HG03354 (cell line): ENCODE data around the gene DNAJC12.
"Not testable (repeated sequence)": the region's sequence is repeated elsewhere in the genome, so short reads cannot be mapped to it uniquely, and the experiment has no call there.

Experiments
- ATAC-seq: cut with Tn5 transposase; IDR thresholded peaks from one replicate; pipeline ENCODE4 v1.9.1; 2021; ENCODE audit warnings: mild to moderate bottlenecking; ENCODE audit not compliant: unreplicated experiment, poor library complexity, severe bottlenecking

The DNAJC12 gene

GRCh38 chr10:67772151-67772550 lies 65.8 kb downstream of the DNAJC12 start:
- ATAC-seq = no peak

GRCh38 chr10:67771200-67771599 lies 66.8 kb downstream of the DNAJC12 start:
- ATAC-seq = peak; percentile 1

- ATAC-seq = peak; percentile 60
Observed at GRCh38 chr10:67770537-67770936, 67.5 kb downstream of the DNAJC12 start.

GRCh38 chr10:67767244-67767643 lies 70.7 kb downstream of the DNAJC12 start:
- no peak for ATAC-seq

- peak; percentile 86 for ATAC-seq
Observed at GRCh38 chr10:67764012-67764822, 73.8 kb downstream of the DNAJC12 start.

- ATAC-seq = peak; percentile 38
Observed at GRCh38 chr10:67763499-67764011, 74.4 kb downstream of the DNAJC12 start.

GRCh38 chr10:67762567-67762966 lies 75.4 kb downstream of the DNAJC12 start:
- ATAC-seq = not testable (repeated sequence)

GRCh38 chr10:67760272-67760671 lies 77.7 kb downstream of the DNAJC12 start:
- no peak for ATAC-seq
